Measurements from ENCODE around the gene HOXA3. TPM values are rescaled to one million over a fixed set of nuclear protein-coding genes. Genes with fewer than 3 reads are reported as not detected.

Gene HOXA3
- total and polyA plus RNA-seq, 10 of the 15 experiments (the other 5 are each of a cell fraction or from before 2014, with no cell fraction given): 0.05 TPM; not detected in 9

- POLR2A ChIA-PET: interaction anchor here (0.7 to 2.5 kb wide), 7 partner anchors 11 to 412 kb away, joined by 3 to 15 read pairs (median 4); partner anchors contain the start of gene SKAP2
- TSS peak; percentile 63 for BruUV-seq (replicated peaks)
- TF ChIP-seq USF2 (IDR thresholded peaks at IDR 0.05; ENCODE audit: borderline replicate concordance, low read depth, low read length) (peak; percentile 85), TCF12 (IDR thresholded peaks at IDR 0.05; ENCODE audit: low read depth, low read length) (no peak), MAX (IDR thresholded peaks at IDR 0.05; ENCODE audit: low read depth, low read length) (0 out of 2 replicates have a peak, but pooled peaks have one; percentile 46), MTA2 (IDR thresholded peaks at IDR 0.05; ENCODE audit: low read depth) (no peak), HCFC1 (IDR thresholded peaks at IDR 0.05; ENCODE audit: low read length) (no peak), NR2F1 (conservative IDR thresholded peaks at IDR 0.05) (no peak), CHD1 (IDR thresholded peaks at IDR 0.05; ENCODE audit: low read depth, low read length) (no peak), NKRF (conservative IDR thresholded peaks at IDR 0.05) (peak; percentile 71), ZNF622 (IDR thresholded peaks at IDR 0.05) (no peak), ZBED1 (IDR thresholded peaks at IDR 0.05; ENCODE audit: borderline replicate concordance) (no peak), CEBPZ (IDR thresholded peaks at IDR 0.05; ENCODE audit: low read depth, low read length) (no peak), BCL11A (IDR thresholded peaks at IDR 0.05; ENCODE audit: low read depth, low read length) (0 out of 2 replicates have a peak, but pooled peaks have one; percentile 45), STAT1 (conservative IDR thresholded peaks at IDR 0.05) (no peak), ATF7 (IDR thresholded peaks at IDR 0.05; ENCODE audit: low read depth) (no peak), MYC (IDR thresholded peaks at IDR 0.05; ENCODE audit: insufficient read depth, insufficient read length, insufficient replicate concordance, low read length, severe bottlenecking) (no peak), POLR2AphosphoS5 (IDR thresholded peaks at IDR 0.05; ENCODE audit: low read length) (peak; percentile 41; the same call in 1 of the 2 replicates), JUND (IDR thresholded peaks at IDR 0.05; ENCODE audit: low read depth, low read length) (no peak)
These were observed 56.3 kb downstream of the HOXA3 start, which contains the start of gene HOXA1 for GRCh38 chr7:27095897-27096767. Gene HOXA1 (minus strand): TSS chr7:27096000. CDS start chr7:27095912, 88 bp downstream.

More at GRCh38 chr7:27095897-27096767, 56.3 kb downstream of the HOXA3 start, which contains the start of gene HOXA1:
- RAD21 ChIA-PET (ENCODE audit: unreplicated experiment): interaction anchor here (0.6 to 2.4 kb wide), 17 partner anchors 9 to 406 kb away, joined by 3 to 23 read pairs (median 4); partner anchors contain the start of gene SKAP2
- Histone ChIP-seq H3K27me3 (replicated peaks in 1 of 2; ENCODE audit: control insufficient read depth in 2 of 2, insufficient read depth in 2 of 2, low read length in 1 of 2) (peaks cover 0 to 7% of the 10 kb centered on the region in 2 experiments; a peak in 3 of 4 replicates), H3K9ac (ENCODE audit: control insufficient read depth, insufficient read depth, low read length) (peak within 1 kb of the TSS; percentile 56), H3K4me2 (ENCODE audit: control insufficient read depth, insufficient read depth) (peak within 1 kb of the TSS; percentile 94), H3K4me1 (ENCODE audit: control insufficient read depth, insufficient read depth, low read length) (peaks cover 6% of the 10 kb centered on the region), H3K79me2 (ENCODE audit: control insufficient read depth, insufficient read depth, low read length) (no peaks in the 10 kb centered on the region), H3K4me3 (peak within 1 kb of the TSS; percentile 92), H3K27ac (ENCODE audit: control insufficient read depth, insufficient read depth) (no peak within 1 kb of the TSS), H2AFZ (ENCODE audit: control insufficient read depth, low read depth, low read length) (peak within 1 kb of the TSS; percentile 82), H3K9me3 (replicated peaks; ENCODE audit: control insufficient read depth, insufficient read depth, low read length) (no peaks in the 10 kb centered on the region), H4K20me1 (ENCODE audit: control insufficient read depth, insufficient read depth) (no peaks in the 10 kb centered on the region), H3K36me3 (ENCODE audit: control insufficient read depth in 2 of 2, insufficient read depth in 2 of 2, low read length in 1 of 2) (no peaks in the 10 kb centered on the region)
- in situ Hi-C loops (cut with MboI) (no loop called here), intact Hi-C loops (cut with micrococcal nuclease; ENCODE audit: unreplicated experiment) (loop anchor here (2.0 kb wide), 1 partner anchor 239 kb away; no protein-coding TSS in a partner anchor)
- SMC1A ChIA-PET (ENCODE audit: uncharacterized antibody, unreplicated experiment): interaction anchor here (0.6 to 7.9 kb wide), 10 partner anchors 10 to 242 kb away, joined by 3 to 110 read pairs (median 4); no protein-coding TSS in a partner anchor
- DNase-seq (ENCODE audit: low read depth, low spot score) (peak; percentile 48), ATAC-seq (peak; percentile 92), FAIRE-seq (peak; percentile 83)
- under 1% methylated on average over 60 of the region's 68 CpGs for WGBS (ENCODE audit: insufficient coverage, insufficient replicate concordance, low lambda C conversion rate, missing lambda C conversion rate)
- CTCF ChIA-PET: interaction anchor here (0.6 to 2.2 kb wide), 10 partner anchors 9 to 416 kb away, joined by 3 to 10 read pairs (median 4); partner anchors contain the start of gene HOXA3

Measured in GM12878 (cell line).